Stimulated activated naive CD8-positive, alpha-beta T cell treated with anti-CD3 and anti-CD28 coated beads, Interleukin-15, Interleukin-2, amounts not matched to agents 100 U/mL and 50 U/mL, for 24 hours (primary cell): ENCODE results near the gene DAB1.

Experiments
- ATAC-seq: fragments of 150-1000 bp; cut with Tn5 transposase; one replicate; pipeline ENCODE4 v1.10.0; 2021
- DNase-seq: peaks from one replicate; pipeline ENCODE4 v3.0.0; 2021

The DAB1 gene

DNA sequence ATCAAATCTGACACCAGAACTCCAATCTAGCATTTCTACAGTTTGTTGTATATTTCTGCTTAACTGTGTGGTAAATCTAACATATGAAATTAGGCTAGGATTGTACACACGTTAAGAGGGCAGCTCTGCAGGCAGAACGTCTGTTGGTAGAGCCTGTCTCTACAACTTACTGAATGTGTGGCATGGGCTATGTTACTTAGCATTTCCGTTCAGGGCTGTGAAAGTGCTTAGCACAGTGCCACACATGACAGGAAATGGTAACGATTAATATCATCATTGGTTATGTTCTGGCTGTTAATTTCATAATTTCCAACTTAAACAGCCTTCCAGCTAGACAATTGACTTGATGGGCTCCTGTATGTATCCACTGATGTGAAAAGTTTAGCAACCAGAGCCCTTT is 448.4 kb downstream of the DAB1 start:
- DNase-seq (no peak), ATAC-seq (no peak)

- ATAC-seq (no peak), DNase-seq (no peak)
Observed at GRCh38 chr1:56973923-56974742, 449.7 kb downstream of the DAB1 start.

GRCh38 chr1:56972976-56973375 is 450.9 kb downstream of the DAB1 start:
- no peak for ATAC-seq
- DNase-seq = no peak

GRCh38 chr1:56970280-56970679 is 453.6 kb downstream of the DAB1 start:
- no peak for ATAC-seq
- DNase-seq = no peak

DNA sequence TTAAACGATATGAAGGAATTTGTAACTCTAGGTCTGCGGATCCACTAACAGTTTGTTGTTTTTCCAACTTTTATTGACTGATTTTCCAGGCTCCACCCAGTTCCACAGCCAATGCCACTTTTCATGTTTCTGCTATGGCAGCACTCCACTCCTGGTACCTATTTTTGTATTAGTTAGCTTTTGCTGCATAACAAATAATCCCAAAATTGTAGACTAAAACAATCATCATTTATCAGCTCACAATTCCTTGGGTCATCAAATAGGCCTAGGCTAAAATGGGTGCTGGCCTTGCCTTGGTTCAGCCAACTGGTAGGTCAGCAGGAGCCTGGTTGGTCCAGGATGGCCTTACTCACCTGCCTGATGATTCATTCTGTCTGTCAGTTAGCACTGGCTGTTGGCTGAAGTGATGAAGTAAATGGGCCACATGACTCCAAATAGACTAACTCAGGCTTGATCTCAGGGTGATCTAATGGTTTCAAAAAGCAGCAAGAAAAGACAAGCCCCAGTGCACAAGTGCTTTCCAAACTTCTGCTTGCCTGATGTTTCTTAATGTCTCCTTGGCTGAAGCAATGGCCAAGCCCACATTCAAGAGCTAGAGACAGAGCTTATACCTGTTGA is 454.9 kb downstream of the DAB1 start:
- no peak for ATAC-seq
- no peak for DNase-seq

GRCh38 chr1:56967900-56968832 is 455.7 kb downstream of the DAB1 start:
- no peak for ATAC-seq
- DNase-seq = peak; percentile 25

GRCh38 chr1:56967355-56967754 is 456.5 kb downstream of the DAB1 start:
- ATAC-seq (no peak), DNase-seq (no peak)

GRCh38 chr1:56966698-56966999 is 457.2 kb downstream of the DAB1 start:
- DNase-seq (no peak), ATAC-seq (no peak)

DNA sequence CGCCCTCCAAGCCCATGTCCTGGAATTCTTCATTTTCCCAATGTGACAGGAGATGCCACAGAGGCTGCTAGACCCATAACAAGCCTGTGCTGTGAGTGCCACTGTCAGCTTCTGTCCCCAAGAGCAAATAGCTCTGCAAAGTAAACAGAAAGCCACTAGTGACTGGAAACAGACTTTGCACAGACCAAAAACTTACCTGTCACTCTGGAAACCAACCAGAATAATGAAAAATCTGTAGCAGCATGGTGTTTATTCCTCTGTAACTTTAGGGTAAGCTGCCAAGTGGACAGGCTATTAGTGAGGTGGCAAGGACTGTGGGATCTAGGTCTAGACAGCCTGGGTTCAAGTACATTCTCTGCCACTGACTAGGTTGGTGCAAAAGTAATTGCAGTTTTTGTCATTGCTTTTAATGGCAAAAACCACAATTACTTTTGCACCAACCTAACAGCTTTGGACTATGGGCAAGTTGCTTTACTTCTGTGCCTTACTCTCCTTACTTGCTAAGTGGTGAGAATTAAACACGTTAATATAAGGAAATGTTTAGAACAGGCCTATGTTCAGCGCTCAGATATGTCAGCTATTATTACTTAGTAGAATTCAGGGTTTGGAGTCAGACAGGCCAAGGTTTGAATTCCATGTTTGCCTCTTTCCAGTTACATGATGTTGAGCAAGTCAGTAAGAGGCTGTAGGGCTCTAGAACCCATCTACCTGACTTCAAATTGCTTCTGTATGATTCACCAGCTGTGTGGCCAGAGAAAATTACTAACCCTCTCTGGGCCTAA is 457.8 kb downstream of the DAB1 start, which contains the start of gene C8B:
TSS of gene C8B (minus strand) at position 100 of the 782 bp plus-strand sequence. CDS start at position 33, 67 bp downstream.
- ATAC-seq = no peak

DNA sequence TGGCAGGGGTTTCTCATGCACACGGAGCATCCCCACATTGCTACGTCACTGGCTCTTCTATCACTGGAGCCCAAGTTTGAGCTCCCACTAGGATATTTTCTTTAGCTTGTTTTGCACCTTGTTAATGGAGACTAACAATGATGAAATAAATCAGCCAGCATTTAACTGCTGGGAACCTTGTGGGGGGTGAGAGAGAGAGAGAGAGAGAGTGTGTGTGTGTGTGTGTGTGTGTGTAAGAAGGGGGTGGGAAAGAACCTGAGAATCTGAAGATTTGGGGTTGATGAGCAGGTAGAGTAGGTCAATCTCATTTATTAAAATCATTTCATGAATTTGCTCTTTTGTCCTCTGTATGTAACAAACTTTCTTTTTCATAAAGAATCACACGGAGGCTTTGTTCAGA is 458.7 kb downstream of the DAB1 start:
- ATAC-seq (no peak), DNase-seq (no peak)

More for the DNA sequence above, 457.8 kb downstream of the DAB1 start, which contains the start of gene C8B:
- no peak for DNase-seq

DNA sequence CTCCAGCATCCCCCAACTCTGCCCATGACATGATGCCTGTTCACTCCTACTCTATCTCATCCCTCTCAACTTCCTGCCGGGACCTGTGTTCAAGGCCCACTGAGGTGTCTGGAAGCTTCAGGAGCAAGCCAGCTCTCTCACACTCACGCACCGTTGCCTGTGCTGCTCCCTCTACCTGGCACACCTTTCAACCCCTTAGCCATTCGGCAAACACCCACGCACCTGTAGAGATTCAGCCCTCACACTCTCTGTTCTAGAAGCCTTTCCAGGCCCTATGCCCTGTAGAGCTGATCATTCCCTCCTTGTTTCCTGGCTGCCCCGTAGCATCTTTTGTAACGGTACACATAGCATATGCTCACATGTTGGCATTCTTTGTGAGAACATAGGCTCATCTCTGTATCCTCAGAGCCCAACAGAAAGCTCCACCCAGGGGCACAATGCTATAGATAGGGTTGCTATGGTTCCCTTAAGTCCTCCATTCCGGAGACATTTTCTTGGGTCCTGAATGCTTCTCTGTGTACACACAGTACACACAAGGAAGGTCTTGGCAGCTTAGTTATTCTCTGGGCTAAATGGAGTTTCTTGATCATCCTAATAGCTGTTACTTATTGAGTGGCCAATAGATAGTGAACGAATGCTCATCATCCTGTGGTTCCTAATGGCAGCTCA is 459.4 kb downstream of the DAB1 start:
- ATAC-seq (no peak), DNase-seq (no peak)

DNA sequence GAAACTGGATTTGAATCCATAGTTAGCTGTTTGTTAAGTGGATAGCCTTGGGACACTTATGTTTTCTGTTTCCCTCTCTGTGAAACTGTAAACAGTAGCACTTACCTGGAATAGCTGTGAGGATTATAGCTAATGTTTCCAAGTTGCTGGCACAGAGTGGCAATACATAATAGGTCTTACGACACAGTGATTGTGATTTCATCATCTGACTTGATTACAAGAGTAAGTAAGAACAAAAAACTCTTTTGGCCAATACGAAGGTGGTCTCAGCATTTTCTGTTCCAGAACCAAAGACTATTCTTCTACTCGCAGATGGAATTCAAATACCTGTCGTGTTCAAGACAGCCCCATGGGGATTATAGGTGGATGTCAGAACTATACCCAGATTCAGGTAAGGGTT is 460.2 kb downstream of the DAB1 start:
- ATAC-seq = no peak

DNA sequence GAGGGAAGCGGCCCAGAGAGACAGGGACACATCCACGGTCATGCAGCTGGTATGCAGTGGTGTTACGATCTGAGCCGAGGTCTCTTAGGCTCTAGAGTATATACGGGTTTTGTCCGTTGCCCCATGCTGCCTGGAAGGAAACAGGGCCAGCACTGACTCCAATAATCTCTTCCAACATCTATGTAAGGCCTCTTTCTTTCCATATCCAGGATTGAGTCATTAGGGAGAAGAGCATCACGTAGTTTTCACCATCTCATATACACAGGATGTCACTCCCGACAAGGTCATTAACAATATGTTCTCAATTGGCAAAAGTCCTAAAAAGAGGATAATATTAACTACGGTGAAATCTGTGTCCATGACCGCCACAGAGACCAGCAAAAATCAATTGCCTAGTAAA is 462.4 kb downstream of the DAB1 start:
- DNase-seq = no peak
- no peak for ATAC-seq

More for the DNA sequence above, 460.2 kb downstream of the DAB1 start:
- no peak for DNase-seq

GRCh38 chr1:56958526-56958925 is 465.3 kb downstream of the DAB1 start:
- ATAC-seq = no peak

DNA sequence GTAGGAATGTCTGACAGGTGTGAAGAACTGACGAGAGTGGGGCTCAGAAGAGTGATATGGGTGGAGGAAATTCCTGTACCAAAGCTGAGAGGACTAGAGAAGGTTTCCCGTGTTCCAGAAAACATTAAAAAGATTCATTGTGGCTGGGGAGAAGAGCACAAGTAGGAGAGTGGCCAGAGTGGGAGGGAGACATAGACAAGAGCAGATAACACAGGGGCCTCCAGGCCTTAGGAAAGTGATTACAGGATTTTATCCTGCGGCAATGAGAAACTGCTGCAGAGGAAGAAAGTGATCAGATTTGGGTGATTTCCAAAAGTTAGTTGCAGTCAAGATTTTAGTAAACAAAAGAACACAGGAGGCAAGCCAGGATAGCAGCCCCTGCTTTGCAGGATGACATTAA is 465.9 kb downstream of the DAB1 start:
- DNase-seq = no peak
- ATAC-seq = no peak

More at GRCh38 chr1:56958526-56958925, 465.3 kb downstream of the DAB1 start:
- no peak for DNase-seq

DNA sequence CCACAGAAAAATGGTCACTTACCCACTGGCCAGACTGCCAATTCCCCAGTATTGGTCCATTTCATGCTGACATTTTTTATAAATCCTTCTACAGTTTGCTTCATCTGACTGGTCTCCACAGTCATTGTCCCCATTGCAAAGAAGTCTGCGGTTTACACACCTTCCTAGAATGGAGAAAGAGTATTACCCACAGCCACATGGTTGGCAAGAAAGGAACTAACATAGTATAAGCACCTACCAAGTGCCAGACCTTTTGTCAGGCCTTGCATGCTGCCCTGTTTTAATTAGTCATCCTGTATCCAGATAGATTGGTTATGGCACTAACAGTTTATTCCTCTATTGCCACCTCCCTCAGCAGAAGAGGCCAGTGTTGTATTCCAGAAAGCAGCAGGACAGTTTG is 469.2 kb downstream of the DAB1 start:
- ATAC-seq = no peak
- DNase-seq = no peak

DNA sequence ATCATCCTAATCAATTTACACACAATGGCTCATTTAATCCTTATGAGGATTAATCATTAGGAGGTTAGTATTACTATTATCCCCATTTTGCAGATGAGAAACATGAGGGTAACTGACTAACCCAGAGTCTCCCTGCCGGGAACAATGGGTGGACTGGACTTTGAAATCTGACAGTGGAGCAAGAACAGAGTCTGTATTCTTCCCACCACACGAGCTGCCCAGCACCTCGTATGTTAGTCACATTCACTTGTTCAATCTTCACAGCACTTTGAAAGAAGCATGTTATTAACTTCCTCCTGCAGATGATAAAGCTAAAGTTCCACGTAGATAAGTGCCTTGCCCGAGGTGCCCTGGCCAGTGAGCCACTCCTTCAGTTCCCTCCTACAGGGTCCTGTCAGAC is 470.5 kb downstream of the DAB1 start:
- DNase-seq (no peak), ATAC-seq (no peak)

DNA sequence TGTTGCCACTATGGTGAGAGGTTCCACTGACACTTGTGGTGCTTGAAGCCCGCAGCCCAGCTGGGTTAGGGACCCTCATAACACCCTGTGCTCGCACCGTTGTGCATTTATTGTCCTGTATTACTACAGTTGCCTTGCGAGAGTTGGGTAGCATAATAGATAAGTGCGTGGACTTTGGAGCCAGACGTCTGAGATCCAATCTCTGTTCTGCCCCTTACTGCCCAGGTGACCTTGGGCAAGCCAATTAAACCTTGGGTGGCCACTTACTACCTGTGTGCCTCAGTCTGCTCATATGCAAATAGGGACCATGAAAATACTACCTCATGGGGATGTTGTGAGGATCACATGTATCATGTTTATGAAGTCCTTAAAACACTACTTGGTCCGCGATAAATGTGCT is 471.4 kb downstream of the DAB1 start:
- no peak for ATAC-seq
- DNase-seq = no peak

DNA sequence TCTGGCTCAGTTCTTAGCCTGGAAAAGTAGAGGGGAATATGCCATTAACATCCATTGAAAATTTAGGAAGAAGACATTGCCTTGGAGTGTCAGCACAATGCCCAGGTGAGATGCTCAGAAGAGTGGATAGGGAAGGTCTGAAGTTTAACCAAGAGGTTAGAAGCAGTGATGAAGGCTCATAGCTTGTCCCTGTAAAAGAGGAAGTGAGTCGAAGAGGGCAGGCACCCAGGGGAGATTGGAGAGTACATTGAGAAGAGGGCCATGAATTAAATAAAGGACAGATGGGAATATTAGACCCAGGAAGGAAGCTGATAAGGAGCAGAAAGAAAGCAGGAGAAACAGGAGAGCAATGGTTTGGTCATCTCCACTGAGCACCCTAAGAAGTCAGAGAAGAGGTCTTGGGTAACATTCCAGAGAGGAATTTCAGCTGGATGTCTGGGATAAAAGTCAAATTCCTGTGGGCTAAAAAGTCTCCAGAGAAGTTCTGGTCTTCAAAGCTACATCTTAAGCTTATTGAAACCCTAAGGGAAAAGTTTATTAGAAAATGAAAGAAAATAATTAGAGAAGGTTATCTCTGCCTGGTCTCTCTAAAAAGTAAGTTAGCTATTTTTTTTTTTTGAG is 475.3 kb downstream of the DAB1 start:
- ATAC-seq (no peak), DNase-seq (no peak)
